GM21447 (cell line): Measurements from ENCODE around the gene RECK.
A peak's percentile ranks its signal among the peaks of the same experiment; 100 is the strongest.

Experiments
- ATAC-seq: cut with Tn5 transposase; IDR thresholded peaks from one replicate; pipeline ENCODE4 v1.9.1; 2021; ENCODE audit not compliant: unreplicated experiment

The RECK gene

DNA sequence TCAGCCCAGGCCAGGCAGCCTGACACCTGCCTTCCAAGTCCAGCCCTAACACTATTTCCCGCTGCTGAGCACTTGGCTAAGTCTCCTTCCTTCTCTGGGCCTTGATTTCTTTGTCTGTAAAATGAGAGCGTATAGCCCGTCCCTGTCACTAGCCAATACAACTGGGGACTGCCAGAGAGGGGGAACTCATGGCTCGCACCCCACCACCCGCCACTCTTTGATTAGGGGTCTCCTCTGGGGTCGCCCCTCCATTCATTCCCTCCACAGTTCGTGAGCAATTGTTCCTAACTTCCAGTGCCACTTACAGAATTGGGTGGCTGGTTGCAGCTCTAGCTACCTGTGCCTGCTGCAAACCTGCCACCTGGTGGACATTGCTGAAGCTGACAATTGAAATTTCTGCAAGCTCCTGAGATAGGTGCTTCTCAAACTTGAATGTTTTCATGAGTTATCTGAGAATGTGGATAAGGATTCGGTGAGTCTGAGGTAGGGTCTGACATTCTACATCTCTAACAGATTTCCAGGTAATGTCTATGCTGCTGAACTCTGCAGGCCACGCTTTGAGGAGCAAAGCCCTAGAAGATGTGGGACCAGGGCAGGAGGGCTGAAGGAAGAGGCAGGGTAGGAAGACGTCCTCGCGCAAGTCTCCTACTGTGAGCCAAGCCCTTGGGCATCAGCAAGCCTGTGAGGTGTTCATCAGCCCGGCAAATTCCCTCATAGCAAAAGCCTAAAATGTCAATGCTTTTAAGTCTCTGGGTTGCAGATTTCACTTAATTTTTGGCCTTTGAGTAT, 13.3 kb upstream of the RECK start:
- ATAC-seq: no peak

DNA sequence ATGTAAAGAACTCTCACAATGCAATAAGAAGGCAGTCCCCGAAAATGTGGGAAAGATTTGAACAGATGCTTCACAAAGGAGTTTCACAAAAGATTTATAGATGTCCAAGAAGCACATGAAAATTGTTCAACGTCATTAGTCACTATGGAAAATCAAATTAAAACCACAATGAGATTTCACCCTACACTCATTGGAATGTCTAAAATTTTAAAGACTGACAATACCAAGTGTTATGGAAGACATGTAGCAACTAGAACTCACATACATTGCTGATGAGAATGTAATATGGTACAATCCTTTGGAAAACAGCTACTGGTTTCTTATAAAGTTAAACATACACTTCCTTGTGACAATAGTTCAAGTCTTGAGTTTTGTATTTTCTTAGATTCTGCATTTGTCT, 11.0 kb upstream of the RECK start:
- ATAC-seq: no peak

DNA sequence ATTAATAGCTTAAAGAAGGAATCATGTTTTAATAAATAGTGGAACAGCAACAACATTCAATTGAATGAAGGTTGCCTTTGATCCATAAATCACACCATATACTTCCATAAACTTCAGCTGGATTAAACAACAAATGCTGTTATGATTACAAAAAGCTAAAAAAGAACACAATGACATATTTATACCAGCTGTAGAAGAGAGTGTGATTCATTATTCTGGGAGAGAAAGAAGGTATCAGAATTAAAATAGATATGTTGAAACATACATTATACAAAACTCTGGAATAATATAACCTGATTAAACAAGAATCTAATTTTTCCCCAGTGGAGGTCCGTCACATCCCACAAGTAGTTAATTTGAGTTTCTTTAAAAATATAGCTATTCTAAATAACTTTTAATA, 7.5 kb upstream of the RECK start:
- no peak for ATAC-seq

DNA sequence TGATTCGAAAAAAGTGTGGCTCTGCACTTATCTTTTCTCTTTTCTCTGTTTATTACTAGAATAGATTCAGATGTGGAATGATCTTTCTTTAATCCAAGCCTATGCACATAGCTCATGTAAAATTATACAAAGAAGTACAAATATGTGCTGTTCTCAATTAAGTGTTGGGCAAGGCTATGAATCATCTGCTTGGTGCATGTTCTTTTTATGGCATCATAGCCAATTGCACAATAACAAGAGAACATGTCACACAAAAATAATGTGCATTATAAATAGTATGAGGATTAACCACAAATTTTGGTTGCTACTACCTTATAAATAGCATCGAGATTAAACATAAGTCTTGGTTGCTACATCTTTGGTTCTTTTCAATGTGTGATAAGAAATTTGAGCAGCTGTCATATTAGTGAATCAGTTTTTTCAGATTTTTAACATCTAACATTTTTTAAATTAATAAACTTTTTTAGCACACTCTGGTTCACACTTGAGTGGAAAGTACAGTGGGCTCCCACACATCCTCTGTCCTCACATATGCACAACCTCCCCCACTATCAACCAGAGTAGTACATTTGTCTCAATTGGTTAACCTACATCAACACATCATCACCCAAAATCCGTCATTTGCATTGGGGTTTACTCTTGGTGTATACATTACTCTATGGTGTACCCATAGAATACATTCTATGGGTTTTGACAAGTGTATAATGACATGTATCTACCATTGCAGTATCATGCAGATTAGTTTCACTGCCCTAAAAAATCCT, 6.8 kb upstream of the RECK start:
- no peak for ATAC-seq

DNA sequence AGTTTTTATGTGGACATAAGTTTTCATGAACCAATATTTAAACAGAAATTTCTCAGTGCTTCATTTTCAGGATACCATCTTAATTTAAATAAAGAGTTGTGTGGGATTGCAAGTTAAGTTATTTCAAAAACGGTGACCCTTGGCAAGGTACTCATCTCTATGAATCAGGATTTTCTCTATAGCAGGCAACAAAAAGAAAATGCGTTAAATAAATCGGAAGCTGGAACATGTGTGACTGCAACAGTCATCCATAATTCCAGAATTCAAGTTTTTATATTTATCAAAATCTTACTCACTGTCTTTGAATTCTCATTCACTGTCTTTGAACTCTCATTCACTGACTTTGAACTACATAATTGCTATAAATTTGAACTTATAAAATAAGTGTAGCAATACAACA, 5.8 kb upstream of the RECK start:
- no peak for ATAC-seq

DNA sequence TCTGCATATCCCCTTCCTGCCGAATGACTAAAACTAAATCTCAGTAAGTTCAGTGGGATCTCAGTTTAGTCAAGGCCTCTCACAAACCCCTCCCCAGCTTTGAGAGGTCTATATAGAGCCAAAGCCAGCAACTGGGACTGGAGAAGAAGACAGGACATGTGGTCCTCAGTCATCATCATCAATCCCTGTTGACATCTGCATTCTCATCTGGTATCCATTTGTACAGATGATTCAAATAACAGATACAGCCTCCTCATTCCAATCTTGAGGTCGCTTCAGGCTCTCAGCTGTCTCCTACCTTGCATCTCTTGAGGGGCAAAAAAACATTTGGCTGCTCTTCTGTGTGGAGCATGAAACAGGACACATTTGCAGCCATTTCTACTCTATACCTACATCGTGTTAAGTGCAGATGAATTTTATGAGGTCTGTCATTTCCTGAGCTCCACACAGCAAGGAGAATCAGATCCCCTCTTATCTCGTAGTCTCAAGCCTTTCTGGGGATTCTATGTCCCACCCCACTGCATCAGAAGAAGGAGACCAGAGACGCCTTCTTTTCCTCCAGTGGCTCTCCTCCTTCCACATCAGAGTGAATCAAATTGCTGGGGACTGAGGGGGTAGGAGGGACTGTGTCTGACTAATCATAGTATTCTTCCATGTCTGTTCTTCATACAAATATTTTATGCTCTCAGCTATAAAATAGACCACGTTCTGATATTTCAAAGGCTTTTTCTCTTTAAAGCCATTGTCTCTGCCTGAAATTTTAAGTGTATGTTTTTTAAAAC, 4.7 kb upstream of the RECK start:
- ATAC-seq: no peak

DNA sequence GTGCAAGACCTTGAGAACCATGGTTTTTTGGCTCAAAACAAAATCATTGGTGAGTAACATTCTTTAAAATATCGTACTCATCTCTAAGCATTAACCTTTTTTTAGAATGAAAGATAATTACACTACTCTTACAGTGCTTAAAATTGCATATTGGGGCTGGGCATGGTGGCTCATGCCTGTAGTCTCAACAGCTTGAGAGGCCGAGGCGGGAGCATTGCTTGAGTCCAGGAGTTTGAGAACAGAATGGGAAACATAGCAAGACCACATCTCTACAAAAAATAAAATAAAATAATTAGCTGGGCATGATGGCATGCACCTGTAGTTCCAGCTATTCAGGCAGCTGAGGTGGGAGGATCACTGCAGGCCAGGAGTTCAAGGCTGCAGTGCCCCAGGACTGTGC, 2.9 kb upstream of the RECK start:
- no peak for ATAC-seq

DNA sequence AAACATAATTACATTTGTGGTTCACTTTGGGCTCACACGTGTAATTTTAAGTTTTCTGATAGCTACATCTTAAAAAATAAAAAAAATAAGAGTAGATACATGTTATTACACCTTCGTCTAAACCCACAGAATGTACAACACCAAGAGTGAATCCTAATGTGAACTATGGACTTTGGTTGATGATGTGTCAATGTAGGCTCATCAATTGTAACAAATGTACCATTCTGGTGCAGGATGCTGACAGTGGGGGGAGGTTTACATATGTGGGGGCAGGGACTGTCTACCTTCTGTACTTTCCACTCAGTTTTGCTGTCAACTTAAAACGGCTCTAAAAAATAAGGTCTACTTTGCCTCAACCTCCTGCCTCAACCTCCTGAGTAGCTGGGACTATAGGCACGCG, 2.5 kb upstream of the RECK start:
- ATAC-seq: no peak

DNA sequence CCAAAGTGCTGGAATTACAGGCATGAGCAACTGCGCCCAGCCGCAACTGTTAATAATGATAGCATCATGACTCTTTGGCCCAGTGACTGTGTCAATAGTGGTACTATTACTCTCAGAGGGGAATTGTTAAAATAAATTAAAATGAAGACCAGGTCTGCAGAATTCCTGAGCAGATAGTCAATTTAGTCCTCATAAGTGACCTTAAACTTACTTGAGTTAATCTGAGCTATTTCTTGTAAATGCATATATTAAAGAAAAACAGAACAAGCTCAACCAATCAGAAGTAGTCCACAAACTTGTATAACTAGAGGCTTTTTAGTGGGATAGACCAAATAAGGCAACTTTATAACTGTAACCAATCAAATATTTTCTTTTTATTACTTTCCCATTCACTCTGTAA, 1.7 kb upstream of the RECK start:
- ATAC-seq: no peak

DNA sequence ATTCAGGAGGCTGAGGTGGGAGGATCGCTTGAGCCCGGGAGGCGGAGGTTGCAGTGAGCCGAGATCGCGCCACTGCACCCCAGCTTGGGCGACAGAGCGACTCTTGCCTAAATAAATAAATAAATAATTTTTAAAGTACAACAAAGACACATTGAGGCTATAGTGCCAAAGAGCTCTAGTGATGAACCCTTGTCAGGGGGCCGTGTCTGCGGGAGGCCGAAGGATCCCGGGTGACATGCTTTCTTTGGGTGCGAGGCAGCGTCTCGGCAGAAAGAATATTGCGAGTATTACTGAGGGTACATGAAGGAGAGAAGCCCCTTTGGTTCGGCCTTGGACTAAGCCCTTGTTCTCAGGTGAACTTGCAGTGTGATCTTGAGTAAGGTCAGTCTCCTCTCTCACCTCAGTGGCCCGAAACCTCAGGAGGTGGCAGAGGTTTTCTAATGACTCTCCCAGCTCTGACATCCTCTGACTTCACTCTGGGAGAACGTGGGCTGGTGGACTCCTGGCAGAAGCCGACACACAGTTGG, 397 bp upstream of the RECK start:
- ATAC-seq: no peak

DNA sequence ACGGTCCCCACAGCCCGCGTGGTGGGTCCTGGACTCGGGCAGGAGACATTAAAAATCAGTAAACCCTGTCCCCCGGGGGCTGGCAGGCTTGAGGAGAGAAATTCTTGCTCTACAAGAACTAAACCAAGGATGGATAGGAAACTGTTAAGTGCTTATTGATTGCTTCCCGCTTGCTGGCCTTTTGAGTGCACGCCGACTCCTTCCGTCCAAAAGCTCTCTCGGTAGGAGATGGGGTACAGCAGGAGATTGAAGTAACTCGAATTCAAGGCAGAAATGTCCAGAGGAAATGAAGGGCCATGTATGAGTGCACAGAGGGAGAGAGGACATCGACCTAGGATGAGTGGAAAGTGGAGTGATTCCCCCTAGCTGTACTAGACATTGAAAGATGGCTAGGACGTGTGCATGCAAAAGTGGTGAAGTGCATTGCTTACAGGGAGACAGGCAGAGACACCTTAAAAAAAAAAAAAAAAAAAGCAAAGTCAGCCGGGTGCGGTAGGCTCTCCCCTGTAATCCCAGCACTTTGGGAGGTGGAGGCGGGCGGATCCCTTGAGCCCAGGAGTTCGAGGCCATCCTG, 923 bp downstream of the RECK start:
- no peak for ATAC-seq

DNA sequence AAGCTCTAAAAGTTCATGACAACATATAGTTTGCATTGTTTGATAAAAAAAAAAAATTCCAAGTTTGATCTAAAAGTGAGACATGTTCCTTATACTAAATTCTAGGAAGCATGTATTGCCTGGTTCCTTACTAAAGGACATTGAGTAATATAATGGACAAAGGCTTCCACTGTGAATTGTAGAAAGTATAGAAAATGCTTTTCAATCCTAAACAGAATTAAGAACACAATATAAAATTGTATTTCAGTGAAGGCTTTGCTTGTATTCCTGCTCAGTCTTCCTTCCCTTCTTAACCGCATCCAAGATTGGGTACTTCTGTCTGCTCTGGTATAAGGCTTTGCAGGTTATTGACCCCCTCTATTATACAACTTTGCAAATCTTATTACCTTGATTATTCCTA, 2.4 kb downstream of the RECK start:
- ATAC-seq: no peak

DNA sequence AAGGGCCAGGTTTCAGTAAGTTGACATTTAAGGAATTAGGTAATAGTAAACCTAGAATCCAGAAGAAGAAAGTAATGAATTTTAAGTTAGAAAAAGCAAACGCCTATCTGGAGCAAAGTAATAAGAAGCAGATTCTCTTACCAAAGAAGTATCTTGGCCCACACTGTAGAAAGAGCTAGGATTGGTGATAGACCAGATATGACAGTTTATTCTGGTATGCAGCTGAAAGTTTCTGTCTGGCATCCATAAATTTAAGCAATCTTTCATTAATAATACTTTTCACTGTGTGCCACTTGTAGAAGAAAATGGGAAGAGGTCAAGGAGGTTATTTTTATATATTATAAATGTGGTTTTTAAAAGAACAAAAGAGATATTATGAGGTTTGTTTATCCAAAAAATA, 3.0 kb downstream of the RECK start:
- no peak for ATAC-seq

DNA sequence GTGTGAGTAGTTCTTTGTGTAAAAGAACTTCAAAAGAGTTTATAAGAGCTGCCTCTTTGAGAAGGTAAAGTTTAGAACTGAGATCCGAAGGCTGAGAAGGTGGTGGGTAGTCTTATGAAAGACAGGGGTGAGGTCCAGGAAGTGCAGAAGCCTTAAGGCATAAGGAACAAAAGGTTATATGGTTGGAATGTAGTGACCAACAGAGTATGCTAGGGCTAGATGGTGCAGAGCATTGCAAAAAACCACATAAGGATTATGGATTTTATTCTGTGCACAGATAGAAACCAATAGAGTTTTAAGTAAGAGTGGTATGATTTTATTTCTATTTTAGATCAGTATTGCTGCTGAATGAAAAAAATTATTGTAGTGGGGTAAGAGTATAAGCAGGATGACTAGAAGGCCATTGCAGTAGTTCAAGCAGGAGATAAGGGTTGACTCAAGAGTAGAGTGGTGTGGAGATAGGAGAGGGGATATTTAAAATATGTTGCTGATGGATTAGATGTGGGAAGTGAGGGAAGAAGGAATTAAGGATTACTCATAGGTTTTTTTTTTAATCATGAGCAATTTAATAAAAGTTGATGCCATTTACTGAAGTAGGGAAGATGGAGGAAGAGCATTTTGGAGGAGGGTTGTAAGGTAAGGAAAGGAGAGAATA, 3.7 kb downstream of the RECK start:
- no peak for ATAC-seq

DNA sequence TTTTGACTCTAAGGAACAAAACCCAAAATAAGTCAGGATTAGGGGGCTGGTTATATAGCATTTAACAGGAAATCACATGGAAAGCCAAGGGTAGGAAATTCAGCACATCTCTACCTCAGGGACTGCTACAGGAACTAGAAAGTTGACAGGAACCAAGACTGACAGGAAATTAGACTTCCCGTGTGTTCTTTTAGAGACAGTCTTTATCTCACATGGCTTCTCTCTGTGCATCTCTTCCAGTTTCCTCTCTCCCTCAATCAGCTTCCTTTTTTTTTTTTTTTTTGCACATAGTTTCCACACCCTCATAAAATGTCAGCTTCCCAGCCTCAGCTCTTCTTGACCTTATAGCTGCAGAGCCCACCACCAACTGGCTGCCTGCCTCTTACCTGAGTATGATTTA, 4.8 kb downstream of the RECK start:
- no peak for ATAC-seq

DNA sequence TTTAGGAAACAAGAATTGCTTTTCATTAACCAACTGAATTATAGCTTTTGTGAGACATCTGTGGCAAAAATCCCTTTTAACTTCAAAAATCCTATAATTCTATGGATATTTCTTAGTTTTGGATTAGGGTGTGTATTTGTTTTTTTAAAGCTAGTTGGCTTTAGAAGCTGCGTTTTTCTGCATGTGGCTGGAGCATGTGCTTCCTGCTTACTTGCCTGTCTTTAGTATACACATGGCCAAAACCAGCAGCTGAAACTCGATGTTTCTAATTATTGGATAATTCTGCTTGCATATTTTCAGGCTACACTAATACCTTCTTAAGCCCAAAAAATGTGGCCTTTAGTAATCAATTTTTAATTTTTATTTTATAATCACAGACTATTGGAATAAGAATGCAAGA, 8.9 kb downstream of the RECK start:
- ATAC-seq: no peak

DNA sequence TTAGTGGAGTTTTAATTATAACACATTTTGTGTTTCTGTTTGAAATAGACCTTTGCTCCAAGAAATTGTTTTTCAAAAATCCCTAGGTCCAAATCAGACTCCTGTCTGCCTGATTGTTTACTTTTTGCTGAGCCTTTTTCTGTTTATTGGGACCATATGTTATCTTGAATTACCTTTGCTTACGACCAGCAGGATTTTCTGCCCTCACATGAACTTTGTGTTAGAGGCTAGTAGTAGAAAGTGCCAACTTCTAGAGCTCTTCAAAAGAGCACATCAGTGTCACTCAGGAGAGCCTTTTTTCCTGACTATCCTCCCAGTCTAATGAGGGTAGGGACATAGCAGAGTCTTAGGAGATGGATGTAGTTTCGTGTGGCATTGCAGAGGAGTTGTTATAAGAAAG, 10.2 kb downstream of the RECK start:
- no peak for ATAC-seq

DNA sequence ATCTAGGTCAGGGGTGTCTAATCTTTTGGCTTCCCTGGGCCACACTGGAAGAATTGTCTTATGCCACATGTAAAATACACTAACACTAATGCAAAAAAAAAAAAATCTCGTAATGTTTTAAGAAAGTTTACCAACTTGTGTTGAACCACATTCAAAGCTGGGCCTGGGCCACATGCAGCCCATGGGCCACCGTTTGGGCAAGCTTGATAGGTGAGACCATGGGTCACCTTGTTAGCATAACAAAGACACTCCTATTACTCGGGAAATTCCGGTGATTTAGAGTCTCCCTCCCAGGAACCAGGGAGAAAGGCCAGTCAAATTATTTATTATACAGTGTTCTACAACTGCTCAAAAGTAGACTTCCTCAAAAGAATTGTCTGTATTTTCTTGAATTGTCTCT, 12.7 kb downstream of the RECK start:
- no peak for ATAC-seq

DNA sequence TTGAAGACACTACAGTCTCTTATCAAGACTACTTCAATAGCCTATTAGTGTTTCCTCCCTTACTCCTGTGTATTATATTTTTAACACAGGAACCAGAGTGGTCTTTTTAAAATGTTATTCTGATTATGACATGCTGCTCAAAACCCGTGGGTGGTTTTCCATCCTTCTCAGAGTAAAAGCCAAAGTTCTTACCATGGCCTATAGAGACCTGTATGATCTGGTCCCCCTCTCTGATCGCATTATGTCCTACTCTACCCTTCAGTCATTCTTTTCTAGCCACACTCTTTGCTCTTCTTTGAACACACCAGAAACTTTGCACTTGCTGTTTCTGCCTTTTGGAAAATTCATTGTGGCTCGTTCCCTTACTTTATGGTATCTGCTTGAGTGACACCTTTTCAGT, 13.8 kb downstream of the RECK start:
- no peak for ATAC-seq

DNA sequence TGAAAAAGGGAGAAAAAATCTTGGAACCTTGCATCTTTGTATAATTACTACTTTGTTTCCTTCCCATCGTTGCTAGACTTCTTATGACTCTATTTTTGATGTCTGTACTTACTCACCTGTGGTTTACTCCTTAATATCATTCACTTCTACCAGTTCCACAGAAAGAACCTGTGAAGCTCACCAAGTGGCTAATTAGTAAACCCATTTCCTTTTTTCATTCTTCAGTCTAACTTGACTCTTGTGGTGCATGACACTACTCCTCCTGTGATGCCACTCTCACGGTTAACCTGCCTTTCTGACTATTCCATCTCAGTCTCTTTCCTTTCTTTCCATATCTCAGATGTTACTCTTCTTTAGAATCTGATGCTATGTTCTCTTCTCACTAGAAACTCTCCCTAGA, 14.6 kb downstream of the RECK start:
- ATAC-seq: peak; percentile 70

DNA sequence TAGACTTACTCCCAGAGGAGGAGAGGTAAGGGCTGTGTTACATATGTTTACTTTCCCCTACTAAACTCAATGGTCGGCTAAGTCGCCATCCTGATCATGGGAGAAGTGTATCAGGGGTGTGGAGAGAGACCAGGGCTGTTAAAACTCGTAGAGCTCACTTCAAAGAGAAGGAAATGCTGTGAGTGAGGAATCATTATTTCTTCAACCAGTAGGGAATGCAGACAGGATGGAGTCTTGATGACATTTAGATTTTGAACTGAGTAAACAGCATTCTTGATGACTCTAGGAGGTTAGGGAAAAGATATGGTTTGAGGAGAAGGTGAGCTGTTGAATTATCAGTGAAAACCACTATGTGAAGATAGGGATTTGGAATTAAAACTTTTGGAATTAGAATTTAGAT, 17.3 kb downstream of the RECK start:
- no peak for ATAC-seq
